DMS79 treated with DMSO at 0.1 percent for 48 hours (cell line): Measurements from ENCODE around the gene ZFP82.
A peak's percentile ranks its signal among the peaks of the same experiment; 100 is the strongest.

ENCODE experiments used
- DNase-seq: peaks from one replicate; lab custom pipeline; 2025; lab: John Stamatoyannopoulos, UW

Gene ZFP82

DNA sequence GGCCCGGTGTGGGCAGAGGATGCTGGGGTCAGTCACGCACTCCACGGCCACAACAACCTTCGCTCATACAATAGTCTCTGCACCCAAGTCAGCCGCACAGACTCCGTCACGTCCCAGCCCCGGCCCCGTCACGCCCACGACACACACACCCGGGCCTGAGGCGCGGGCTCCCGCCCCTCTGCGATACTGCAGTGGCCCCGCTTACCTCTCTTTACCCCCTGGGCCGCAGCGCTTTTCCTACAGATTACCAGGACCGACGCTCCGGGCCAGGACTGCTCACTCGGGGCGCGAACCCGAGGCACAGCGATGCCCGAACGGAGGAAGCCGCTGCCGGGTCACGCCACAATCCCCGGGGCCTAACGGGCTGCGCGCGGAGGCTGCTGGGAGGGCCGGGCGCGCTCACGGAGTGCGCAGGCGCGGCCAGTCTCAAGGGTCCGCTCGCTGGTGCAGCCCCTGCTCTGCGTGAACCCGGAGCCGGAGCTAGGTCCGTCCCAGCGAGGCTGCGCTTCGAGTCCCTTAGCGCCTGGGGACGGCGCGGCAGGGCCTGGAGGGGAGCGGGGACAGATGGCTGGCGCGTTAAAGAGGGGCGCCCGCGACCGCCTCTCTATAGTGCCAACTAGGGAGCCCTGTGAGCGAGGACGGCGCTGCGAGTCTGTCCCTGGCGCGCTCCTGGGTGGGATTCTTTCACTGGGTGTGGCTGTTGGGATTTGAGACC is at the start of gene ZFP82:
TSS of gene ZFP82 (minus strand) at position 358 of the 715 bp plus-strand sequence. CDS start 8,855 bp downstream, outside the sequence.
- peak; percentile 79 for DNase-seq

DNA sequence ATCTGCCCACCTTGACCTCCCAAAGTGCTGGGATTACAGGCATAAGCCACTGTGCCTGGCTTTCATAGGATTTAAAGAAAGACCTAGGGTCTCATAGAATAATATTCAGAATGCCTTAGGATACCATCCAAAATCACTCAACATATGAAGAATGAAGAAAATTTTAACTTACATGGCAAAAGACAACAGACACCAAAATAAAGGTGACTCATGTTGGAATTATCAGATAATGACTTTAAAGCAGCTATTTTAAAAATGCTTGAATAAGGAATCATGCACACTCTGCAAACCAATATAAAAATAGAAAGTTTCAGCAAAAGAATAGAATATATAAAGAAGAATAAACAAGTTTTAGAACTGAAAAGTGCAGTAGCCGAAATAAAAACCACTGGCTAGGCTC is 41.6 kb upstream of the ZFP82 start:
- no peak for DNase-seq

DNA sequence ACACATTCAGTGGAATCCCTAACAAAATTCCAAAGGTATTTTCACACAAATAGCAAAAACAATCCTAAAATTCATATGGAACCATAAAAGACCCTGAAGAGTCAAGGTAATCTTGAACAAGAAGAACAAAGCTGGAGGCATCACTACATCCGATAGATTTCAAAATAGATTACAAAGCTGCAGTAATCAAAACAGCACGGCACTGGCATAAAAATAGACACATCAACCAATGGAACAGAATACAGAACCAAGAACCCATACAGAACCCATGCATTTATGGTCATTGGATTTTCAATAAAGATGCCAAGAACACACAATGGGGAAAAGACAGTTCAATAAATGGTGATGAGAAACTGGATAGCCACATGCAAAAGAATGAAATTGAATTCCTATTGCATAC is 38.4 kb upstream of the ZFP82 start:
- no peak for DNase-seq

DNA sequence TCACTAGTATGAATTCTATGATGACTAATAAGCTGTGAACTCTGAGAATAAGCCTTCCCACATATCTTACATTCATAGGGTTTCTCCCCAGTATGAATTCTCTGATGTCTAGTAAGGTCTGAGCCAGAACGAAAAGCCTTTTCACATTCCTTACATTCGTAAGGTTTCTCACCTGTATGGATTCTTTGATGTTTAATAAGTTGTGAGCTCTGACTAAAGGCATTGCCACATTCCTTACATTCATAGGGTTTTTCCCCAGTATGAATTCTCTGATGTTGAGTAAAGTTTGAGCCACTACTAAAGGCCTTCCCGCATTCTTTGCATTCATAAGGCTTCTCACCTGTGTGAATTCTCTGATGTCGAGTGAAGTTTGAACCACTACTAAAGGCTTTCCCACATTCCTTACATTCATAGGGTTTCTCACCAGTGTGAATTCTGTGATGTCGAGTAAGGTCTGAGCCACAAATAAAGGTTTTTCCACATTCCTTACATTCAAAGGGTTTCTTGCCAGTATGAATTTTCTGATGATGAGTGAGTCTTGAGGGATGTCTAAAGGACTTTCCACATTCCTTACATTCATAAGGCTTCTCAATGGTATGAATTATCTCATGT is 30.7 kb upstream of the ZFP82 start:
- DNase-seq = no peak

DNA sequence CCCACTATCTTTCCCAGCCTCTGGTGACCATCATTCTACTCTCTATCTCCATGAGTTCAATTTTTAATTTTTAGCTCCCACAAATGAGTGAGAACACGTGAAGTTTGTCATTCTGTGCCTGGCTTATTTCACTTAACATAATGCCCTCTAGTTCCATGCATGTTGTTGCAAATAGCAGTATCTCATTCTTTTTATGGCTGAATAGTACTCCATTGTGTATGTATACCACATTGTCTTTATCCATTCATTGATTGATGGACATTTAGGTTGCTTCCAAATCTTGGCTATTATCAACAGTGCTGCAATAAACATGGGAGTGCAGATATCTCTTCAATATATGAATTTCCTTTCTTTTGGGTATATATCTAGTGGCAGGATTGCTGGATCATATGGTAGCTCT is 22.9 kb upstream of the ZFP82 start:
- DNase-seq = no peak

DNA sequence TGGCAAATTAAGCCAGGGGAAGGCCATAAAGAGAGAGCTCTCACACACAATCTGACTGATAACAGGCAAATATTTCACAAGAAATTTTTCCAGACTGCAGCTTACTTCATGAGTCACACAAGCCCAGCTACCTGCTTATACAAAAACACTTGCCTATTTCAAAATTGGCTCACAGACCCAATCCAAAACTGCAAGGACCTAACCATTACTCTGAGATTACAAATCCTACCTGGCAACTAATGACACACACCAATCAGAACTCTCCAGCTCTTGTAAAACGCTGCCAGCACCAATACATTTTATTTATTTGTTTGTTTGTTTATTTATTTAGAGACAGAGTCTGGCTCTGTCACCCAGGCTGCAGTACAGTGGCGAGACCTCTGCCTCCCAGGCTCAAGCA is 18.1 kb upstream of the ZFP82 start:
- no peak for DNase-seq

DNA sequence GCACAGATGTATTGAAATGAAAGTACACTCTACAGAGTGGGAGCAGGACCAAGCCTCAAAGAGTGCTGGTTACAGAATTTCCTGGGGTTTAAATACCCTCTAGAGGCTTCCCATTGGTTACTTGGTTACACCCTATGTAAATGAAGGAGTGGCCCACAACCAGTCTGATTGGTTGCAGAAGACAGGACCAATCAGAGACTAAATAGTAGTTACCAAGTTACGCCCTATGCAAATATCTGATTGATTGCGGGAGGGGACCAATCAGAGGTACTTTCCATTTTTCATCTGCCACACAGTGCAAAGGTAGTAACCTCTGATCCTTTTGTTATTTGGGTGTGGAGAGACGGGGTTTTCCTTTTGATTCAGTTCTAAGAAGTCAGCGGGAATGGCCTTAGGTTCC is 5.5 kb upstream of the ZFP82 start:
- DNase-seq = no peak

DNA sequence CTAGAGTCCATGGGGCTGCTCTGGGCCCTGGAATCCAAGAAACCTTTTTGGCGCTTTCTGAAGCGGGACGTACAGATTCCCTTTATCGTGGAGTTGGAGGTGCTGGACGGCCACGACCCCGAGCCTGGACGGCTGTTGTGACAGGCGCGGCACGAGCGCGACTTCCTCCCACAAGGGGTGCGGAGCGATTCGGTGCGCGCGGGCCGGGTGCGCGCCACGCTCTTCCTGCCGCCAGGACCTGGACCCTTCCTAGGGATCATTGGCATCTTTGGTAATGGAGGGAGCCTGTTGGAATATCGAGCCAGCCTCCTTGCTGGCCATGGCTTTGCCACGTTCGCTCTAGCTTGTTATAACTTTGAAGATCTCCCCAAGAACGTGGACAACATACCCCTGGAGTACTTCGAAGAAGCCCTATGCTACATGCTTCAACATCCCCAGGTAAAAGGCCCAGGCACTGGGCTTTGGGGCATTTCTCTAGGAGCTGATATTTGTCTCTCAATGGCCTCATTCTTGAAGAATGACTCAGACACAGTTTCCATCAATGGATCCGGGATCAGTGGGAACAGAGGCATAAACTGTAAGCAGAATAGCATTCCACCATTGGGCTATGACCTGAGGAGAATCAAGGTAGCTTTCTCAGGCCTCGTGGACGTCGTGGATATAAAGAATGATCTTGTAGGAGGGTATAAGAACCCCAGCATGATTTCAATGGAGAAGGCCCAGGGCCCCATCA is 3.5 kb upstream of the ZFP82 start:
- DNase-seq = no peak

DNA sequence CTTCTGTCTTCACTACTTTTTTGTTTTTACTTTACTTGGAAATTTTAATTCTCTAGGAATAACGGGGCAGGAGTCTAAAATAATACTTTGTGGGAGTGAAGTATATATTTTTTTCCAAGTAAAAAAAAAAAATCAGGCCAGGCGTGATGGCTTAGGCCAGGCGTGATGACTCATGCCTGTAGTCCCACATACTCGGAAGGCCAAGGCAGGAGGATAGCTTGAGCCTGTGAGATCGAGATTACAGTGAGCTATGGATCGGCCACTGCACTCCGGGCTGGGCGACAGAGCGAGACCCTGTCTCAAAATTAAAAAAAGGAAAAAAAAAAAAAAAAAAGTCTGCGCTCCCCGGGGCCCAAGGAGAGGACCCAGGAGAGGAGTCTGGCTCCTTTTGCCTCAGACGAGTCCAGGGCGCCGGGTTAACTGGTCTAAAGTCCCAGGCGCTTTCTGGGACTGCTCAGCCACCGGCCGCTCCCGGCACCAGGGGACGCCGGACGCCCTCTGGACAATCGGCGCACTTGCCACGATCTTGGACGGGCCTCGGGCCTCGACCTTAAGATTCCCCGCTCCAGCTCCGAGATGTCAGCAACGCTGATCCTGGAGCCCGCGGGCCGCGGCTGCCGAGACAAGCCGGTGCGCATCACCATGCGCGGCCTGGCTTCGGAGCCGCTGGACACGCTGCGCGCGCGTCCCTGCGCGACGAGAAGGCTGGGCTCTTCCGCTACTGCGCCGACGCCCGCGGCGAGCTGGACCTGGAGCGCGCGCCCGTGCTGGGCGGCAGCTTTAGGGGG is 2.7 kb upstream of the ZFP82 start:
- no peak for DNase-seq

DNA sequence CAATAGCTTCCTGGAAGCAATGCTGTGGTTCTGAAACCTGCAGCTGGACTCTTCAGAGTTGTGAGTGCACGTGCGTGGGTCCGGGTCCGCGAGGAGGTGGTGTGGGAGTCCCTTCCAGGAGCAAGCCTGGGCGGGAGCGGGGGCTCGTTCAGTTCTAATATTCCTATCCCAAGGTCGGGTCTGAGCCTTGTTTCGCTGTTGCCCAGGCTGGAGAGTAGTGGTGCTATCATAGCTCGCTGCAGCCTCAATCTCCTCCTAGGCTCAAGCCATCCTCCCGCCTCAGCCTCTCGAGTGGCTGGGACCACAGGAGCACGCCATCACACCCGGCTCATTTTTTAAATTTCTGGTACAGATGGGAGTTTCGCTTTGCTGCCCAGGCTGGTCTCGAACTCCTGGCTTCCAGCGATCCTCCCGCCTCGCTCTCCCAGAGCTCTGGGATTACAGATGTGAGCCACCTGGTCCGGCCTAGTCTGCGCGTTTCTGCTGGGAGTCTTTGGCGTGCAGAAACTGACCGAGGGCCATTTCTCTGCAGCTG is 625 bp downstream of the ZFP82 start:
- DNase-seq = peak; percentile 53

DNA sequence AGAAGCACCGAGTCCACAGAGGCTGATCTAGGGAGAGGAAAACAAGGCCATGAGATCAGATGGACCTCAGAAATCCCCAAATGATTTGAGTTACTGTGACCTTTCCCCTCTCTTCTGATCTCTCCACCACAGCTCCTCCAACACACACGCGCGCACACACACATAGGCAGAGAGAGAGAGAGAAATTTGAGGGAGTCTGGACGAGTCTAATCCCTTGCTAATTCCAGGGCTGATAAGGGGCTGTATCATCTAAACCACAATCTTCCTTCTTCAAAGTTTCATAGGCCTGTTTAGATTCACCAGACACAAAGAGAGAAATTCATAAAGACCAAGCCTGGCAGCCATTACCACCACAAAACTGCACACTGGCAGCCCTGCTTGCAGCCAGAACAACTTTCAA is 8.6 kb downstream of the ZFP82 start:
- DNase-seq = no peak

DNA sequence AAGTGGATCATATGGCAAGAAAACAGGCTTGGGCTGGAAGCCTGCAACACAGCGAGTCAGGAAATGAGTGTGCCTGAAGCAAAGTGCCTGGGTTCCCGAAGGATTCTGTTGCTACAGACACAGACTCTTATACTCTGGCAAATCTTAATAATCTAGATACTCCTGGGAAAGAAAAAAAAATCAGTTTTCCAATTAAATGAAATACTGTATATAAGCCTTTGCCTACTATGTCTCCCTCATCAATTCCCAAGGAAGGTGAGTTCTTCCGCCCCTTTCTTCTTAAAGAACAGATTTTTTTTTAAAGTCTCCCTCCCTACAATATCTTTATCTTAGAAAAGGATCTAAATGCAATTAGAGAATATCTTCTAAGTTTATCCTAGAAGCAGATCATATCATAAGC is 10.3 kb downstream of the ZFP82 start:
- no peak for DNase-seq

DNA sequence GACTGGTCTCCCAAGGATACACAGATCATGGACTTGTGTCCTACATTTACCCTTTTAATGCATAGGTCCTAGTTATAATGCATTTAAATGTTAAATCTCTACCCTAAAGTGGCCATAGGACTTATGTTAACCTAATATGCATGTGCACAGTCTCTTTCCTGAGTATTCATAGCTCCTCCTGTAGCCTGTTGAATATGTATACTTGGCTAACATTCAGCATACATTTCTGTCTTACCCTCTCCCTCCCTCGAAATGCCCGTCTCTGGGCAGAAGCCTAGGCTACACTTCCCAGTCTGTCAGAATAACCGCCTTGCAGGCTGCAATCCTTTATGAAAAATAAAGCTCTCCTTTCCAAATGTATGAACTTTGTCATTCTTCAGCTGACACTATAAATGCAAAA is 13.9 kb downstream of the ZFP82 start:
- DNase-seq = no peak

DNA sequence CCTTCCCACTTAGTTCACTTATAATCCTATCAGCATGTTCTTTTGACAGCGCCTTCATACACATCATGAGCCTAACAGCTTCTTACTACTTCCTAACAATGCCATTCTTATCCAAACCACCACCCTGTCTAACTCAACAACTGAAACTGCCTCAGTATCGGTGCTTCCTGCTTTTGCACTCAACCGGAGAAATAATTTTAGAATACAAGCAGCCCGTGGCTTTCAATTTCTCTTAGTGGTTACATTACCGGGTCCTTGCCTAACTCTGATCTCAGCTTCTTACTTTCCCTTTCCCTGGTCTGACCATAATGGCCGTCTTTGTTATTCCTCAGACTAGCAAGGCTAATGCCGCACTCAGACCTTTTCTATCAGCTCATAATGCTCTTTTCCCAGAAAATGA is 17.0 kb downstream of the ZFP82 start:
- no peak for DNase-seq

DNA sequence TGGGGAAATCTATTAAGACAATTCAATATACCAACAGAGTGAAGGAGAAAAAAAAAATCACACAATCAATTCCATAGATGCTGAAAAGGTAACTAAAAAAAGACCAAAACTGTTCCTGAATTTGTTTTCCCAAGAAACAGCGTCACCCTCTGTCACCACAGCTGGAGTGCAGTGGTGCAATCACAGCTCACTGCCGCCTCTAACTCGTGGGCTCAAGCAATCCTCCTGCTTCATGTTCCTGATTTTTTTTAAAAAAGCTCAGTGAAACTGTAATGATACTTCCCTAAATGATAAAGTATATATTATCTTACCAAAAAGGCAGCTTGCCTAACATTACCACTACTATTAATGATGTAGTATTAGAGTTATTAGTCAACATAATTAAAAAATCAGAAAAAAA is 19.9 kb downstream of the ZFP82 start:
- DNase-seq = no peak

DNA sequence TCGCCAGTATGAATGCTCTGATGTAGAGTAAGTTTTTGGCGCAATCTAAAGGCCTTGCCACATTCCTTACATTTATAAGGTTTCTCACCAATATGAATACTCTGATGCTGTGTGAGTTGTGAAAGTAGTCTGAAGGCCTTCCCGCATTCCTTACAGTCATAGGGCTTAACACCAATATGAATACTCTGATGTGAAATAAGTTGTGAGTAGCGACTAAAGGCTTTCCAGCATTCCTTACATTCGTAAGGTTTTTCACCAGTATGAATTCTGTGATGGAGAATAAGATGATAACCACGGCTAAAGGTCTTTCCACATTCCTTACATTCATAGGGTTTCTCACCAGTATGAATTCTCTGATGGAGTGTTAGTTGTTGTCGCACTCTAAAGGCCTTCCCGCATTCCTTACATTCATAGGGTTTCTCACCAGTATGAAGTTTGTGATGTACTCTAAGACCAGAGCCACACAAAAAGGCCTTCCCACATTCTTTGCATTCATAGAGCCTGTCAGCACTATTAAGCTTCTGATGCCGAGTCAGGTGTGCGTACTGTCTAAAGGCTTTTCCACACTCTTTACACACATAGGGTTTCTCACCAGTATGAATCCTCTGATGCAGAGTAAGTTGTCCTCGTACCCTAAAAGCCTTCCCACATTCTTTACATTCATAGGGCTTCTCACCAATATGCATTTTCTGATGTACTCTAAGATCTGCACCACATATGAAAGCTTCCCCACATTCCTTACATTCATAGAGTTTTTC is 25.3 kb downstream of the ZFP82 start:
- no peak for DNase-seq

DNA sequence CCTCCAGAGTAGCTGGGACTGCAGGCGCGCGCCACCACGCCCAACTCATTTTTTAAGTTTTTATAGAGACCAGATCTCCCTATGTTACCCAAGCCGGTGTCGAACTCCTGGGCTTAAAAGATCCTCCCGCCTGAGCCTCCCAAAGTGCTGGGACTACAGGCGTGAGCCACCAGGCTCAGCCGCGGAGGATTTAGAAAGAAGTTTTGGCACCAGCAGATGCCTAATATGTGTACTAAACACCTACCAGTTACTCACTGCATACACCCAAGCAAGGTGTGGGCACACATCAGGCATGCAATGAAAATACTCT is 39.0 kb downstream of the ZFP82 start:
- DNase-seq = no peak

DNA sequence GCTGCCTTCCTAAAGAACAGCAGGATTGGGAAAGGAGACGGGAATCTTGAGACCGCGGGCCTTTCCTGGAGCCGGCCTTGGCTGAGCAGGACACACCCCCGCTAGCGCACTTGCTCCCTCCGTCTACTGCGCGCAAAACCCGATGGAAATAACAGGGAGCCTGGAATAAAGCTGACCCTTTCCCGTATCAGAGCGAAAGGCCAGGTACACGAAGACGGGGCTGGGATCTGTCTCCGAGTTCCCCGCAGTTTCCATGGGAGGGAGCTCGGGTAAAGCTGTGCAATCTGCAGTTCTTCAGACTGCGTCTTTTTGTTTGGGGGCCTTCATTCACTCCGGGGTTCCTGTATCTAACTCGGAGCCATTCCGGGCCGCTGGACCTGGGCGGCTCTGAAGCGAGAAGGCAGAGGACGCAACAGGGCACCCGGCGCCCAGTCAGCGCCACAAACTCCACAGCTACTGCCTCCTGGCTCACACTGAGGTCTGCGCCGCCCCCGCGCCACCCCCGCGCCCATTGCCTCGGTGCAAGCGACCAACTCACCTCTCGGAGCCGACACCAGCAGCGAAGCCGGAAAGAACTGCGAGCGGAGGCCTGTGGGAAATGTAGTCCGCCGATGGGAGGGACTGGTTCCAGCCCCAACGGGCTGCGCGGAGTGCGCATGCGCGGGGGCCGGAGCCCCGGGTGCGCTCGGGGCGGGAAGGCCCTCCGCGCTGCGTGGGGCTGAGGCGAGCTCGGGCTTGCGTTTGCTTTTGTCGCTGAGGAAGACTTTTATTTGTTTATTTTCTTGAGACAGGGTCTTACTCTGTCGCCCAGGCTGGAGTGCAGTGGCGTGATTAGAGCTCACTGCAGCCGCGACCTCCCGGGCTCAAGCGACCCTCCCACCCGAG is 39.6 kb downstream of the ZFP82 start, which contains the start of gene ZFP14:
TSS of gene ZFP14 (minus strand) at position 577 of the 885 bp plus-strand sequence. CDS start 11,309 bp downstream, outside the sequence.
- peak; percentile 91 for DNase-seq

DNA sequence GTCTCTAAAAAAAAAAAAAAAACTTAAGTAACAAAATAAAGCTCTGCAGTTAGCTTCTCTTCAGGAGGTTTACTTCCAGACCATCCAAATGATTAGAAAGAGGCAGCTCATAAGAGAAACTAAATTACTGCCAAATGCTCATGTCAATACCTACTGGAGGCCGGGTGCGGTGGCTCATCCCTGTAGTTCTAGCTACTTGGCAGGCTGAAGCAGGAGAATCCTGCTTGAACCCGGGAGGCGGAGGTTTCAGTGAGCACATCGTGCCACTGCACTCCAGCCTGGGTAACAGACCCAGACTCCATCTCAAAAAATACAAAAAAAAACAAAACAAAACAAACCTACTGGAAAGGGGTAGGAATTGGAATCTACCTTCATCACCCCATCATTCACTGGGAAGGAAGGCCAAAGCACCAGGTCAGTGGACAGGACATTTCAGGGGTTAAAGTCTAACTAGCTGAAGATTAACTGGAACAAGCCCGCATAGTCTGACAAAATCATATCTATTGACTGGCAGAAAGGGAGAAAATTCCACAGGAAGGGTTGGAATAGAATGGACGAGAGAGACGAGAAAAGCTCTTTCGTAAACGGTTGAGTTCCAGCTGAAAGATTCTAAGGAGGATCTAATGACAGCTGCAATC is 40.8 kb downstream of the ZFP82 start:
- no peak for DNase-seq

DNA sequence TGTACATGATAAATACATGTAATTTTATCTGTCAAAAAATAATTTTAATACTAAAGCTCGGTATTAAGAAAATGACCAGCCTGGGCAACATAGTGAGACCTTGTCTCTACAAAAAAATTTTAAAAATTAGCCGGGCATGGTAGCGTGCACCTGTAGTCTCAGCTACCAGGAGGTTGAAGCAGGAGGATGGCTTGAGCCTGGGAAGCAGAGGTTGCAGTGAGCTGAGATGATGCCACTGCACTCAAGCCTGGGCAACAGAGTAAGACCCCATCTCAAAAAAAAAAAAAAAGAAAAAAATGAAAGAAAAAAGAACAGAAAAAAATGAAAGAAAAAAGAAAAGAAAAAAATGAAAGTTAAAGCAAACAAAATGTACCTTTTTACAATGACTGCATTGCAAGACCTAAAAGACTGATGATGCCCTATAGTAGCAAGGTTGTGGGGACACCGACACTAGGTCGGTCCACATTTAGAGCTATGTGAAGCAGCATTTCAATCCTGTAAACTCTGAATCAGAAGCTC is 44.7 kb downstream of the ZFP82 start:
- DNase-seq = no peak
